ENCODE measurements around the gene RBM45.

RBM45 gene

GRCh38 chr2:178109813-178110212 is 2.4 kb upstream of the RBM45 start:
- Histone ChIP-seq H3K4me3 (ENCODE audit: extremely low read depth, insufficient read depth, low read length, poor library complexity, severe bottlenecking) (no peak overlapping the region), H3K27ac (ENCODE audit: low read depth, low read length, severe bottlenecking) (no peak overlapping the region), H3K4me1 (ENCODE audit: control insufficient read depth, insufficient read depth, low read length, poor library complexity, severe bottlenecking) (no peaks in the 10 kb centered on the region), H3K36me3 (ENCODE audit: control insufficient read depth, insufficient read depth, low read length) (no peaks in the 10 kb centered on the region), H3K9me3 (ENCODE audit: control insufficient read depth, low read length) (no peaks in the 10 kb centered on the region)
- no CpG with 5 or more reads among the region's 1 CpG for WGBS, 2 experiments (ENCODE audit: insufficient coverage in 2 of 2)

GRCh38 chr2:178110681-178111080 is 1.6 kb upstream of the RBM45 start:
- no peaks in the 10 kb centered on the region for H3K4me1 ChIP-seq (ENCODE audit: control insufficient read depth, insufficient read depth, low read length, poor library complexity, severe bottlenecking)
- no peak overlapping the region for H3K27ac ChIP-seq (ENCODE audit: low read depth, low read length, severe bottlenecking)
- H3K9me3 ChIP-seq (ENCODE audit: control insufficient read depth, low read length) = no peaks in the 10 kb centered on the region
- no peak overlapping the region for H3K4me3 ChIP-seq (ENCODE audit: extremely low read depth, insufficient read depth, low read length, poor library complexity, severe bottlenecking)
- H3K36me3 ChIP-seq (ENCODE audit: control insufficient read depth, insufficient read depth, low read length) = no peaks in the 10 kb centered on the region
- 94 to 100% methylated on average over 2 of the region's 4 CpGs for WGBS, 2 experiments (ENCODE audit: insufficient coverage in 2 of 2)

GRCh38 chr2:178111743-178112142 is 494 bp upstream of the RBM45 start:
- no peak overlapping the region for H3K4me3 ChIP-seq (ENCODE audit: extremely low read depth, insufficient read depth, low read length, poor library complexity, severe bottlenecking)
- H3K36me3 ChIP-seq (ENCODE audit: control insufficient read depth, insufficient read depth, low read length) = no peaks in the 10 kb centered on the region
- no peak overlapping the region for H3K27ac ChIP-seq (ENCODE audit: low read depth, low read length, severe bottlenecking)
- H3K4me1 ChIP-seq (ENCODE audit: control insufficient read depth, insufficient read depth, low read length, poor library complexity, severe bottlenecking) = no peaks in the 10 kb centered on the region
- 88% methylated on average over 1 of the region's 1 CpG; no CpG with 5 or more reads in 1 of the 2 experiments for WGBS, 2 experiments (ENCODE audit: insufficient coverage in 2 of 2)
- no peaks in the 10 kb centered on the region for H3K9me3 ChIP-seq (ENCODE audit: control insufficient read depth, low read length)

GRCh38 chr2:178114462-178114861 is 2.2 kb downstream of the RBM45 start:
- no peak overlapping the region for H3K4me3 ChIP-seq (ENCODE audit: extremely low read depth, insufficient read depth, low read length, poor library complexity, severe bottlenecking)
- peaks cover 10% of the 10 kb centered on the region for H3K36me3 ChIP-seq (ENCODE audit: control insufficient read depth, insufficient read depth, low read length)
- 82 to 83% methylated on average over 2 of the region's 2 CpGs for WGBS, 2 experiments (ENCODE audit: insufficient coverage in 2 of 2)
- H3K9me3 ChIP-seq (ENCODE audit: control insufficient read depth, low read length) = no peaks in the 10 kb centered on the region
- H3K4me1 ChIP-seq (ENCODE audit: control insufficient read depth, insufficient read depth, low read length, poor library complexity, severe bottlenecking) = no peaks in the 10 kb centered on the region
- no peak overlapping the region for H3K27ac ChIP-seq (ENCODE audit: low read depth, low read length, severe bottlenecking)

GRCh38 chr2:178115271-178115670 is 3.0 kb downstream of the RBM45 start:
- Histone ChIP-seq H3K9me3 (ENCODE audit: control insufficient read depth, low read length) (no peaks in the 10 kb centered on the region), H3K27ac (ENCODE audit: low read depth, low read length, severe bottlenecking) (no peak overlapping the region), H3K4me3 (ENCODE audit: extremely low read depth, insufficient read depth, low read length, poor library complexity, severe bottlenecking) (no peak overlapping the region), H3K36me3 (ENCODE audit: control insufficient read depth, insufficient read depth, low read length) (peaks cover 10% of the 10 kb centered on the region), H3K4me1 (ENCODE audit: control insufficient read depth, insufficient read depth, low read length, poor library complexity, severe bottlenecking) (no peaks in the 10 kb centered on the region)

- H3K4me3 ChIP-seq (ENCODE audit: extremely low read depth, insufficient read depth, low read length, poor library complexity, severe bottlenecking) = no peak overlapping the region
- H3K4me1 ChIP-seq (ENCODE audit: control insufficient read depth, insufficient read depth, low read length, poor library complexity, severe bottlenecking) = no peaks in the 10 kb centered on the region
- no peaks in the 10 kb centered on the region for H3K9me3 ChIP-seq (ENCODE audit: control insufficient read depth, low read length)
- no peak overlapping the region for H3K27ac ChIP-seq (ENCODE audit: low read depth, low read length, severe bottlenecking)
- WGBS, 2 experiments (ENCODE audit: insufficient coverage in 2 of 2) = no CpG with 5 or more reads among the region's 1 CpG
- H3K36me3 ChIP-seq (ENCODE audit: control insufficient read depth, insufficient read depth, low read length) = peaks cover 15% of the 10 kb centered on the region
Observed at GRCh38 chr2:178117725-178118124, 5.5 kb downstream of the RBM45 start.

GRCh38 chr2:178119179-178119922 is 7.1 kb downstream of the RBM45 start:
- no peaks in the 10 kb centered on the region for H3K9me3 ChIP-seq (ENCODE audit: control insufficient read depth, low read length)
- H3K4me3 ChIP-seq (ENCODE audit: extremely low read depth, insufficient read depth, low read length, poor library complexity, severe bottlenecking) = no peak overlapping the region
- H3K27ac ChIP-seq (ENCODE audit: low read depth, low read length, severe bottlenecking) = no peak overlapping the region
- WGBS, 2 experiments (ENCODE audit: insufficient coverage in 2 of 2) = 78 to 89% methylated on average over 2 of the region's 3 CpGs
- no peaks in the 10 kb centered on the region for H3K4me1 ChIP-seq (ENCODE audit: control insufficient read depth, insufficient read depth, low read length, poor library complexity, severe bottlenecking)
- peaks cover 24% of the 10 kb centered on the region for H3K36me3 ChIP-seq (ENCODE audit: control insufficient read depth, insufficient read depth, low read length)

- H3K4me1 ChIP-seq (ENCODE audit: control insufficient read depth, insufficient read depth, low read length, poor library complexity, severe bottlenecking) = peaks cover 8% of the 10 kb centered on the region
- H3K9me3 ChIP-seq (ENCODE audit: control insufficient read depth, low read length) = no peaks in the 10 kb centered on the region
- no peak overlapping the region for H3K27ac ChIP-seq (ENCODE audit: low read depth, low read length, severe bottlenecking)
- H3K4me3 ChIP-seq (ENCODE audit: extremely low read depth, insufficient read depth, low read length, poor library complexity, severe bottlenecking) = no peak overlapping the region
- no CpG with 5 or more reads among the region's 2 CpGs for WGBS, 2 experiments (ENCODE audit: insufficient coverage in 2 of 2)
- H3K36me3 ChIP-seq (ENCODE audit: control insufficient read depth, insufficient read depth, low read length) = peaks cover 21% of the 10 kb centered on the region
Observed at GRCh38 chr2:178123163-178123562, 10.9 kb downstream of the RBM45 start.

GRCh38 chr2:178125125-178125524 is 12.9 kb downstream of the RBM45 start:
- Histone ChIP-seq H3K9me3 (ENCODE audit: control insufficient read depth, low read length) (no peaks in the 10 kb centered on the region), H3K4me3 (ENCODE audit: extremely low read depth, insufficient read depth, low read length, poor library complexity, severe bottlenecking) (no peak overlapping the region), H3K4me1 (ENCODE audit: control insufficient read depth, insufficient read depth, low read length, poor library complexity, severe bottlenecking) (peaks cover 14% of the 10 kb centered on the region), H3K27ac (ENCODE audit: low read depth, low read length, severe bottlenecking) (no peak overlapping the region), H3K36me3 (ENCODE audit: control insufficient read depth, insufficient read depth, low read length) (peaks cover 18% of the 10 kb centered on the region)

- WGBS, 2 experiments (ENCODE audit: insufficient coverage in 2 of 2) = 49 to 73% methylated on average over 3 to 5 of the region's 5 CpGs
- Histone ChIP-seq H3K4me1 (ENCODE audit: control insufficient read depth, insufficient read depth, low read length, poor library complexity, severe bottlenecking) (peaks cover 14% of the 10 kb centered on the region), H3K27ac (ENCODE audit: low read depth, low read length, severe bottlenecking) (no peak overlapping the region), H3K9me3 (ENCODE audit: control insufficient read depth, low read length) (no peaks in the 10 kb centered on the region), H3K4me3 (ENCODE audit: extremely low read depth, insufficient read depth, low read length, poor library complexity, severe bottlenecking) (no peak overlapping the region), H3K36me3 (ENCODE audit: control insufficient read depth, insufficient read depth, low read length) (peaks cover 15% of the 10 kb centered on the region)
Observed at GRCh38 chr2:178125862-178126261, 13.6 kb downstream of the RBM45 start.

- H3K27ac ChIP-seq (ENCODE audit: low read depth, low read length, severe bottlenecking) = no peak overlapping the region
- H3K9me3 ChIP-seq (ENCODE audit: control insufficient read depth, low read length) = no peaks in the 10 kb centered on the region
- 100% methylated on average over 1 to 2 of the region's 5 CpGs for WGBS, 2 experiments (ENCODE audit: insufficient coverage in 2 of 2)
- peaks cover 7% of the 10 kb centered on the region for H3K36me3 ChIP-seq (ENCODE audit: control insufficient read depth, insufficient read depth, low read length)
- peaks cover 14% of the 10 kb centered on the region for H3K4me1 ChIP-seq (ENCODE audit: control insufficient read depth, insufficient read depth, low read length, poor library complexity, severe bottlenecking)
- no peak overlapping the region for H3K4me3 ChIP-seq (ENCODE audit: extremely low read depth, insufficient read depth, low read length, poor library complexity, severe bottlenecking)
Observed at GRCh38 chr2:178128836-178129630, 16.8 kb downstream of the RBM45 start.
